NCI-H526 (cell line): Measurements from ENCODE around the gene KRT16.
"Not testable (repeated sequence)": the region's sequence is repeated elsewhere in the genome, so short reads cannot be mapped to it uniquely, and the experiment has no call there.

Experiments used
- DNase-seq, 2 experiments: peaks; one replicate each; lab custom pipeline; 2025; lab: John Stamatoyannopoulos, UW

Gene KRT16

GRCh38 chr17:41583137-41584127, 29.1 kb downstream of the KRT16 start:
- DNase-seq = no peak

DNA sequence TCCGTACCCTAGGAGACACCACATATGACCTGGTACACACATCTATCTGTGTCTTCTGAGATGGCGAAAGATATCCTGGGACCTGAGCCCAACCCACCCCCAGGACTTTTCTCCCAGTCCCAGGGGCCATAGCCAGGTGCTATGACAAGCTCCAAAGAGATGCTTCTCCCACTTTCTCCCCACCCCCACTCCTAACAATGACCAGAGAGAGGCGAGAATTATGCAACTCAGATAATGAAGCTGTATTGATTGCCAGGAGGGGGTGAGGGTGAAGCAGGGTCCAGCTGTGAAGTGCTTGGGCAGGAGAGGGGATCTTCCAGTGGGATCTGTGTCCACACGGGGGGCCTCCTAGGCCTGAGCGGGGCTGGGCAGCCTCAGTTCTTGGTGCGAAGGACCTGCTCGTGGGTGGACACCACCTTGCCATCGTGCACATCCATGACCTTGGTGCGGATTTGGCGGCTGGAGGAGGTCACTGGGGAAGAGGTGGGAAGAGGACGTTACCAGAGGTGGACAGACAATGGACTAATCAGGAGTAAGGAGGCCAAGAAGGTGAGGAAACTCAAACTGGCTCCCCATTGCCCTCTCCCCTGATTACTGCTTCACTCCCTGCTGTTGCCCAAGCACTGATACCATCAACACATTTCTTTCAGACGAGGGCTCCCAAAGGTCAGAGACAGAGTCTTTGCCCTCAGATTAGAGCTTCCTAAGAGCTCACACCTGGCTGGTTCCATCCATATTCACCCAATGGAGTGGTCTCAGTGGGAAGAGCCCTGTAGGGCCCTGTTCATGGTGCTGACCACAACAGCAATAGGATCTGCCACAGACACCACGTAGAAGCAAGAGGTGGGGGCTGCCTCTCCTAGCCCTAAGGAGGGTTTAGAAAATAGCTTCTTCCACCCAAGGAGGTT, 30.3 kb downstream of the KRT16 start:
- not testable (repeated sequence) for DNase-seq

- no peak for DNase-seq
Observed at GRCh38 chr17:41581366-41582060, 31.1 kb downstream of the KRT16 start.

DNA sequence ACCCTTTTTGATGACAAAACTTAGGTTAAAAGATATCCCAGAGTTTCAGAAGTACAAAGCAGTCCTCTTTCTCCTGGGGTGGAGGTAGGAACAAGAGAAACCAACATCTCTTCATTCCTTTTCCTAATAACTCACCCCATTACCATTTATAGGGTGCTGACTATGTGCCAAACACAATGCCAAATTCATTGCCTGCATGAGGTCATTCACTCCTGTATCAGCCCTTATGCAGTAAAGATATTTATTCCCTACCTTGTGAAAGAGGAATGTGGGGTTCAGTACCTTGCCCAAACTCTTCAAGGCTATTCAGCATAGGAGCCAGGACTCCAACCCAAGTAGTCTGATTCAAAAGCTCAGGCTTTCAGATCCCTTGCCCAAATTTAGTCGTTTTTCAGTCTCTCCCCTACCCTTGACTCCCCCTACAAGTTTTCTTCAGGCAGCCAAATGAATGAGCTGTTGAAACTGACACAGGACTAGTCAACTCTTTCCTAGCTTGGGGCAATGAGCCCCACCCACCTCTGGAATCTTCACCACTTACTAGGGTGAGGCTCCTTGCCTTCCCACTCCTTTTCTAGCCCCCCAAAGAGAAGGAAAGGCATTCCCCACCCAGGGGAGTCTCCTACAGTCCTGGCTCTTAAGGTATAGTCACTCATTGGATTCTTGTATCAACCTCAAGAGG, 31.7 kb downstream of the KRT16 start:
- no peak for DNase-seq

GRCh38 chr17:41580244-41580575, 32.4 kb downstream of the KRT16 start:
- no peak for DNase-seq

DNA sequence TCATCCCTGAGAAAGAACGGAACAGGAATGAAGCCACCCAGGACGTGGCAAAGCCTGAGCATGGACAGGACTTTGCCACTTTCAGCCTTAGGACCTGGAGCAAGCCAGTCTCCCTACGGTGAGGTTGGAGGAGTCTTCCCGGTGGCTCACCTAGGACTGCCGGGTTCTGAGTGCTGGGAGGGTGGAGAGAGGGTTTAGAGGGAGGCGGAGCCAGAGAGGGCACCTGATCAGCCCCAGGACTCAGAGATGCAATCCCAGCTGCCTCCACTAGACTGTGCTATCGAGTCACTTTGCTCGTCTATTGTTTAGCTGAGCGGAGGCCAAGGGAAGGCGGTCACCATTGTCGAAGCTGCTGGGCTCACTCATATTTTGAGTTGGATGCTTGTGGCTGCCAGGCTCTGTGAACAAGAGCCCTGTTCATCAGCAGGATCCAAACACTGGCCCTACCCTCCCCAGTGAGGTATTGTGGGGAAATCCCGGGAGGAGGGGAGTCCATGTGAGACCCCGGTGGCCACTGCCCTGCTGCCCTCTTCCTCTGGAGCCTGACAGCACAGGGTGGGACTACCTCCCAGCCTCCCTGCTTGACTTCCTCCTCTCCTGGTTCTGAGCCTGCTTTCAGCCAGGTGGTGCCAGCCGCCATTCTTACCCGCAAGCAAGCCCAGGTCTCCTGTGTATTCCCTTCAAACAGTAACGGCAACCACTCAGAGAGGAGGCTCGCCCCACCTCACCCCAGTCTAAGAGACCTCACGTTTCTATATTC, 32.9 kb downstream of the KRT16 start:
- peak; percentile 76 to 93 for DNase-seq

GRCh38 chr17:41578971-41579370, 33.6 kb downstream of the KRT16 start:
- DNase-seq = no peak

DNA sequence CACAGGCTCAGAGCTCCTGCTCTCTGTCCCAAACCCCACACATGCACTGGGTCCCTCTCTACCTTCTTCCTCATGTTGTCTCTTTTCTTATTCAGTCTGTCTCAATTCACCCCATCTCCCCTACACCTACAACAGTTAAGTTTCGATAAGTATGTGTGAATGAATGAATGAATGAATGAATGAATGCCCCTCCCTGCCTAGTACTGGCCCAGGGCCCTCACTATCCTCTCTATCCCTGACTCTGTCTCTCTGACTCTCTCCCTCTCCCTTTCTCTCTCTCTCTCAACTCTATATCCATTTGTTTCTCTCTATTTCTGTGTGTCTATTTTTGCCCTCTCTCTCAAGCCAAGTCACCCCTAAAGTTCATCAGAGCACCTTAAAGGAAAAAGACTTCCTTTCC, 34.0 kb downstream of the KRT16 start:
- no peak for DNase-seq

DNA sequence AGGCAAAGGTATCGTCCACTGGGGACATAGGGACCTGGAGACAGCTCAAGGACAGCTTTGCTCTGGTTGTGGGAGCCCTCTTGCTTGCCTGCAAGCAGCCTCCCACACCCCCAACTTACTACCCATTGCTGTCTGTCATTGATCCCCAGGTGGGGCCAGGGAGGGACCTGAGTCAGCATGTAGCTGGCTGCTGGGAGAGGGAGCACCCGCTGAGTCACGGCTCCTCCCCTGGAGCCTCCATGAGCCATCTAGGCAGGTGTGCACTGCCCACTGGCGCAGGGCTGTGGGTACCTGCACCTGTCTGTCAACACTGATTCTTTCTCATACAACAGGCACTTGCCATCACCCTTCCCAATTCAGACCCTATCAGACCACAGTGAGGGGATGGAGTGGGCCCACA, 35.8 kb downstream of the KRT16 start:
- not testable (repeated sequence) for DNase-seq

DNA sequence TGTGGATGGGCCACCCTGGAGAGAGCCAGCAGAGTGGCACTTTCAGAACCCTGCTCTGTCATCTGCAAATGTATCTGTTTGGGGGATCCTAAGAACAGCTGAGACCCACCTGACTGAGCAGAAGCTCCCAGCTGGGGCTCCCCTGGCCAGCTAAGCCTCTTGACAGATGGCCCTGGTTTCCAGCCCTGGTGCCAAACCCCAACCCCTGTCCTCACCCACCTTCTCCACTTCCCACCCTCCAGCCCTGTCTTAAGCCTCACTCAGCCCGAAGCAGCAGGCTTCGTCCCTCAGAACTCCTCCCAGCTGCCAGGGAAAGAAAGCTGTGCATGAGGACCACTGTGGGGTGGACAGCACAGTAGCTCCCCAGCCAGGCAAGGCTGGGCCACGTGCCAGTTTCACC, 37.2 kb downstream of the KRT16 start:
- no peak for DNase-seq

DNA sequence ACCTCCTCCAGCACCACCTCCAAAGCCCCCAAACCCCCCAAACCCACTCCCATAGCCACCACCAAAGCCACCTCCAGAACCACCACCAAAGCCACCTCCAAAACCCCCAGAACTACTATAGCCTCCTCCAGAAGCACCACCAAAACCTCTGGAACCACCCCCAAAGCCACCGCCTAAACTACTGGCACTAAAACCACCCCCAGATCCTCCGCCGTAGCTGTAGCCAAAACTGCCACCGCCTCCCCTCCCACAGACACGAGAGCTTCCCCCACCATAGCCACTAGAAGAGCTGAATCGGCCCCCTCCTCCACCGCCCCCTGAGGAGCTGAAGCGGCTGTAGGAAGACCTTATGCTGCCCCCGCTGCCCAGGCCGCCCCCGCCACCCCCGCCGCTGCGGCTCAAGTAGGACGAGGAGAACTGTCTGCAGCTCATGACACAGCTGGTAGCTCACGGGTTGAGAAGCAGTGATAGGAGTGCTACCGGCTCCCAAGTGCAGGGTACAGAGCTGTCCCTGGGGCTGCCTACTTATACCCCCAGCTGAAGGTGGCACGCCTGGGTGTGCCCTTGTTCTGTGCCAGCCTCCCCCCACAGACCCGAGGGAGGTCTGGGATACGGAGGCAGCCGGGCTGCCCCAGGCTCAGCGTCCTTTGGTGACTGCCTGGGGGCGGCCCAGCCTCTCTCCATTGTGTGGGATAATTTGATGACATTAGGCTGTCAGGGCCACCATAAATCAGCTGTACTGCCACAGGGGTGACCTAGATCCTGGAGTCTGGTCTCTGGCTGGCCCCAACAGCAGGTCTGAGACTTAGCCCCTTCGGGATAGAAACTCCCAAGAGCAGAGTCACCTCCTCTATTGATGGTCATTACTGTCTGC, 40.8 kb downstream of the KRT16 start, which contains the start of gene KRT9:
Gene KRT9, minus strand, starts transcription at position 499 of the 874 bp plus-strand sequence. Its CDS starts 67 bp downstream, at position 432.
- no peak for DNase-seq

- DNase-seq = no peak
Observed at GRCh38 chr17:41567317-41567716, 45.2 kb downstream of the KRT16 start.

DNA sequence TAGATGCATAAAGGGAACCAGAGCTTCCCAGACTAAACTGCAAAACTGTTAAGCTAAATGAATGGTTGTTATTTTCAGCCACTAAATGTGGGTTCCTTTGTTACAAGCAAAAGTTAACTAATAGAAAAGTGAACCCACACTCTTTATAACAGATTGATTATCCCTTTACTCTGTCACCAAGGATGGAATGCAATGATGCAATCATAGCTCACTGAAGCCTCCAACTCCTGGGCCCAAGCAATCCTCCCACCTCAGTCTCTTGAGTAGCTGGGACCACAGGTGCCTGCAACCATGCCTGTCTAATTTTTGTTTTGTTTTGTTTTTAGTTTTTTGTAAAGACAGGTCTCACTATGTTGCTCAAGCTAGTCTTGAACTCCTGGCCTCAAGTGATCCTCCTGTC, 47.2 kb downstream of the KRT16 start:
- no peak for DNase-seq

DNA sequence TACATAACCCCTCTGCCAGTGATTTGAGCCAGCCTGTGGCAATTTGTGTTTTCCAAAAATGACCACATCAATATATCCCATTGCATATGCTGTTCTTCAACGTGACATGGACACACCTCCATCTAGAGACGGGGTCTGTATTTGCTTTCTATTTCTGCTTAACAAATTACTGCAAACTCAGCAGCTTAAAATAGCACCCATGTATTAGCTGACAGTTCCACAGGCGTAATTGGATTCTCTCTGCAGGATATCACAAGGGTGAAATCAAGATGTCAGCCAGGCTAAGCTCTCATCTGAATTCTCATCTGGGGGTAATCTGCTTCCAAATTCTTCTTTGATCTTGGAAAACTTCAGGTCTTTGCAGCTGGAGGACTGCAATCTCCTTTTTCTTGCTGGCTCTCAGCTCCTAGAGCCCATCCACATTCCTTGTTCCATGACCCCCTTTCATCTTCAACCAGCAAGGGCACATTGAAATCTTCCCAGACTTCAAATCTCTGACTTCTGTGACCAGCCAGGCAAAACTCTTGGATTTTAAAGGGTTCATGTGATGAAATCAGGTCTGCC, 48.9 kb downstream of the KRT16 start:
- no peak for DNase-seq

DNA sequence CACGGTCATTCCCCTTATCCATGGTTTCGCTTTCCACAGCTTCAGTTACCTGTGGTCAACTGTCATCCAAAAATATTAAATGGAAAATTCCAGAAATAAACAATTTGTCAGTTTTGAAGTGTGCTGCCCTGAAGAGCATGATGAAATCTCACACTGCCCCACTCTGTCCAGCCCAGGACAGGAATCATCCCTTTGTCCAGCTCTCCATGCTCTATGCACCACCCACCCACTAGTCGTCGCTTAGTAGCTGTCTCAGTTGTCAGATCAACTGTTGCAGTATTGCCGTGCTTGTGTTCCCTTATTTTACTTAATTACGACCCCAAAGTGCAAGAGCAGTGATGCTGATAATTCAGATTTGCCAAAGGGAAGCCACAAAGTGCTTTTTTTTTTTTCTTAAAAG, 51.0 kb downstream of the KRT16 start:
- DNase-seq = no peak
